Measurements from ENCODE around the gene HNRNPF.

HNRNPF gene

GRCh38 chr10:43417950-43418768 is 9.2 kb upstream of the HNRNPF start:
- no peak for TF ChIP-seq CTCF (IDR thresholded peaks at IDR 0.05; ENCODE audit: low read depth, low read length)
- H3K4me3 ChIP-seq (replicated peaks in 1 of 2; ENCODE audit: low read depth in 2 of 2, low read length in 2 of 2), result no peak overlapping the region
- DNase-seq (ENCODE audit: low read depth in 2 of 2), result no peak

GRCh38 chr10:43415544-43415943 is 6.6 kb upstream of the HNRNPF start:
- DNase-seq (ENCODE audit: low read depth in 2 of 2), result no peak
- no peak for TF ChIP-seq CTCF (IDR thresholded peaks at IDR 0.05; ENCODE audit: low read depth, low read length)
- H3K4me3 ChIP-seq (replicated peaks in 1 of 2; ENCODE audit: low read depth in 2 of 2, low read length in 2 of 2), result no peak overlapping the region

- TF ChIP-seq CTCF (IDR thresholded peaks at IDR 0.05; ENCODE audit: low read depth, low read length), result no peak
- DNase-seq (ENCODE audit: low read depth in 2 of 2), result no peak
- H3K4me3 ChIP-seq (replicated peaks in 1 of 2; ENCODE audit: low read depth in 2 of 2, low read length in 2 of 2), result no peak overlapping the region
Observed at GRCh38 chr10:43411536-43411935, 2.5 kb upstream of the HNRNPF start.

GRCh38 chr10:43410345-43410744 is 1.4 kb upstream of the HNRNPF start:
- no peak for TF ChIP-seq CTCF (IDR thresholded peaks at IDR 0.05; ENCODE audit: low read depth, low read length)
- DNase-seq (ENCODE audit: low read depth in 2 of 2), result no peak
- H3K4me3 ChIP-seq (replicated peaks in 1 of 2; ENCODE audit: low read depth in 2 of 2, low read length in 2 of 2), result no peak overlapping the region

GRCh38 chr10:43409385-43410109 is 561 bp upstream of the HNRNPF start:
- peak in 1 of 2 donors; percentile 45 for DNase-seq (ENCODE audit: low read depth in 2 of 2)
- no peak for TF ChIP-seq CTCF (IDR thresholded peaks at IDR 0.05; ENCODE audit: low read depth, low read length)
- H3K4me3 ChIP-seq (replicated peaks in 1 of 2; ENCODE audit: low read depth in 2 of 2, low read length in 2 of 2), result peak overlapping the region; percentile 49 to 67

GRCh38 chr10:43408331-43408709 is 666 bp downstream of the HNRNPF start:
- H3K4me3 ChIP-seq (replicated peaks in 1 of 2; ENCODE audit: low read depth in 2 of 2, low read length in 2 of 2), result peak overlapping the region; percentile 82 to 84
- no peak for TF ChIP-seq CTCF (IDR thresholded peaks at IDR 0.05; ENCODE audit: low read depth, low read length)
- DNase-seq (ENCODE audit: low read depth in 2 of 2), result no peak

All from cardiac fibroblast (primary cell).